ENCODE results near the gene HSPA1B.

Gene HSPA1B

DNA sequence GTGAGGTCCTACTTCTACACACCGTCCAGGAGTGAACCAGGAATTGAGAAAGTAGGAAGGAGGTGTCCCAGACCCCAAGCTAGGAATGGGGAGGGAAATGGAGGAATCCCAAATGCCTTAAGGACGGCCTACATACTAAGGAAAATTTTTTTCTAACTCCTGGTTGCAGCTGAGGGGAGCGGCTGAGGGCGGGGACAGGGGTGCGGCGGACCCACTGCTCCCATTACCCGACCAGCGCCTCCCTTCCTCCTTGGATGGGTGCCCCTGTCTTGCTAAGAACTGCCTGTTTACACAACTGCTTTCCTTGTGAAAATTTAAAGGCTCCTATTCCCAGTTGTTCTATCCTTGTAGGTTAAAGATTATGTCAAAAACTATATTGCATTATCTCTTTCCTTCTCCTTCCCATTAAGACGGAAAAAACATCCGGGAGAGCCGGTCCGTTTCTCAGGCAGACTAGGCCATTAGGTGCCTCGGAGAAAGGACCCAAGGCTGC, 699 bp upstream of the HSPA1B start (continued):
- TF ChIP-seq OSR2 (tag by site-specific recombination; IDR thresholded peaks at IDR 0.05): 0 out of 2 replicates have a peak, but pooled peaks have one; percentile 14
- TF ChIP-seq, protein P1, sequence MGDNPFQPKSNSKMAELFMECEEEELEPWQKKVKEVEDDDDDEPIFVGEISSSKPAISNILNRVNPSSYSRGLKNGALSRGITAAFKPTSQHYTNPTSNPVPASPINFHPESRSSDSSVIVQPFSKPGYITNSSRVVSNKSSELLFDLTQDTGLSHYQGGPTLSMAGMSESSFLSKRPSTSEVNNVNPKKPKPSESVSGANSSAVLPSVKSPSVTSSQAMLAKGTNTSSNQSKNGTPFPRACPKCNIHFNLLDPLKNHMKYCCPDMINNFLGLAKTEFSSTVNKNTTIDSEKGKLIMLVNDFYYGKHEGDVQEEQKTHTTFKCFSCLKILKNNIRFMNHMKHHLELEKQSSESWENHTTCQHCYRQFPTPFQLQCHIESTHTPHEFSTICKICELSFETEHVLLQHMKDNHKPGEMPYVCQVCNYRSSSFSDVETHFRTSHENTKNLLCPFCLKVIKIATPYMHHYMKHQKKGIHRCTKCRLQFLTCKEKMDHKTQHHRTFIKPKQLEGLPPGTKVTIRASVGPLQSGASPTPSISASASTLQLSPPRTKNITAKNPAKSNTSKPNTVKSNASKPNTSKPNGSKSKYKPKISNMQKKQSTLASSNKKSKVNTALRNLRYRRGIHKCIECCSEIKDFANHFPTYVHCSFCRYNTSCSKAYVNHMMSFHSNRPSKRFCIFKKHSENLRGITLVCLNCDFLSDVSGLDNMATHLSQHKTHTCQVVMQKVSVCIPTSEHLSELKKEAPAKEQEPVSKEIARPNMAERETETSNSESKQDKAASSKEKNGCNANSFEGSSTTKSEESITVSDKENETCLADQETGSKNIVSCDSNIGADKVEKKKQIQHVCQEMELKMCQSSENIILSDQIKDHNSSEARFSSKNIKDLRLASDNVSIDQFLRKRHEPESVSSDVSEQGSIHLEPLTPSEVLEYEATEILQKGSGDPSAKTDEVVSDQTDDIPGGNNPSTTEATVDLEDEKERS (tag by site-specific recombination; IDR thresholded peaks at IDR 0.05): no peak
- TF ChIP-seq, protein P2, sequence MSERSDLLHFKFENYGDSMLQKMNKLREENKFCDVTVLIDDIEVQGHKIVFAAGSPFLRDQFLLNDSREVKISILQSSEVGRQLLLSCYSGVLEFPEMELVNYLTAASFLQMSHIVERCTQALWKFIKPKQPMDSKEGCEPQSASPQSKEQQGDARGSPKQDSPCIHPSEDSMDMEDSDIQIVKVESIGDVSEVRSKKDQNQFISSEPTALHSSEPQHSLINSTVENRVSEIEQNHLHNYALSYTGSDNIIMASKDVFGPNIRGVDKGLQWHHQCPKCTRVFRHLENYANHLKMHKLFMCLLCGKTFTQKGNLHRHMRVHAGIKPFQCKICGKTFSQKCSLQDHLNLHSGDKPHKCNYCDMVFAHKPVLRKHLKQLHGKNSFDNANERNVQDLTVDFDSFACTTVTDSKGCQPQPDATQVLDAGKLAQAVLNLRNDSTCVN (tag by site-specific recombination; optimal IDR thresholded peaks at IDR 0.05): no peak
- no peak for TF ChIP-seq ZNF433 (tag by site-specific recombination; IDR thresholded peaks at IDR 0.05; ENCODE audit: low read depth)
- no peak for TF ChIP-seq ZNF350 (tag by site-specific recombination; IDR thresholded peaks at IDR 0.05)
- no peak for TF ChIP-seq ZNF664 (tag by site-specific recombination; IDR thresholded peaks at IDR 0.05)
- no peak for TF ChIP-seq SP2 (tag by site-specific recombination; IDR thresholded peaks at IDR 0.05)
- peak; percentile 56; the same call in 1 of the 2 replicates for TF ChIP-seq ZSCAN30 (tag by site-specific recombination; IDR thresholded peaks at IDR 0.05)
- peak; percentile 41; the same call in 1 of the 2 replicates for TF ChIP-seq ZNF391 (tag by site-specific recombination; IDR thresholded peaks at IDR 0.05; ENCODE audit: borderline replicate concordance, low read depth)
- peak; percentile 3; the same call in 1 of the 2 replicates for TF ChIP-seq ZNF654 (tag by site-specific recombination; IDR thresholded peaks at IDR 0.05; ENCODE audit: low read depth)
- TF ChIP-seq ZNF610 (tag by site-specific recombination; IDR thresholded peaks at IDR 0.05; ENCODE audit: borderline replicate concordance): peak; percentile 97
- TF ChIP-seq ZNF146 (tag by site-specific recombination; IDR thresholded peaks at IDR 0.05): no peak
- no peak for TF ChIP-seq ZNF274 (IDR thresholded peaks at IDR 0.05; ENCODE audit: low read length)
- TF ChIP-seq ZNF274 (tag by site-specific recombination; IDR thresholded peaks at IDR 0.05; ENCODE audit: borderline replicate concordance): no peak
- TF ChIP-seq, protein P3, sequence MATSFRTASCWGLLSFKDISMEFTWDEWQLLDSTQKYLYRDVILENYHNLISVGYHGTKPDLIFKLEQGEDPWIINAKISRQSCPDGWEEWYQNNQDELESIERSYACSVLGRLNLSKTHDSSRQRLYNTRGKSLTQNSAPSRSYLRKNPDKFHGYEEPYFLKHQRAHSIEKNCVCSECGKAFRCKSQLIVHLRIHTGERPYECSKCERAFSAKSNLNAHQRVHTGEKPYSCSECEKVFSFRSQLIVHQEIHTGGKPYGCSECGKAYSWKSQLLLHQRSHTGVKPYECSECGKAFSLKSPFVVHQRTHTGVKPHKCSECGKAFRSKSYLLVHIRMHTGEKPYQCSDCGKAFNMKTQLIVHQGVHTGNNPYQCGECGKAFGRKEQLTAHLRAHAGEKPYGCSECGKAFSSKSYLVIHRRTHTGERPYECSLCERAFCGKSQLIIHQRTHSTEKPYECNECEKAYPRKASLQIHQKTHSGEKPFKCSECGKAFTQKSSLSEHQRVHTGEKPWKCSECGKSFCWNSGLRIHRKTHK (tag by site-specific recombination; IDR thresholded peaks at IDR 0.05): no peak
- TF ChIP-seq ZNF292 (tag by site-specific recombination; IDR thresholded peaks at IDR 0.05; ENCODE audit: borderline replicate concordance, low read depth): no peak
- TF ChIP-seq, protein P4, sequence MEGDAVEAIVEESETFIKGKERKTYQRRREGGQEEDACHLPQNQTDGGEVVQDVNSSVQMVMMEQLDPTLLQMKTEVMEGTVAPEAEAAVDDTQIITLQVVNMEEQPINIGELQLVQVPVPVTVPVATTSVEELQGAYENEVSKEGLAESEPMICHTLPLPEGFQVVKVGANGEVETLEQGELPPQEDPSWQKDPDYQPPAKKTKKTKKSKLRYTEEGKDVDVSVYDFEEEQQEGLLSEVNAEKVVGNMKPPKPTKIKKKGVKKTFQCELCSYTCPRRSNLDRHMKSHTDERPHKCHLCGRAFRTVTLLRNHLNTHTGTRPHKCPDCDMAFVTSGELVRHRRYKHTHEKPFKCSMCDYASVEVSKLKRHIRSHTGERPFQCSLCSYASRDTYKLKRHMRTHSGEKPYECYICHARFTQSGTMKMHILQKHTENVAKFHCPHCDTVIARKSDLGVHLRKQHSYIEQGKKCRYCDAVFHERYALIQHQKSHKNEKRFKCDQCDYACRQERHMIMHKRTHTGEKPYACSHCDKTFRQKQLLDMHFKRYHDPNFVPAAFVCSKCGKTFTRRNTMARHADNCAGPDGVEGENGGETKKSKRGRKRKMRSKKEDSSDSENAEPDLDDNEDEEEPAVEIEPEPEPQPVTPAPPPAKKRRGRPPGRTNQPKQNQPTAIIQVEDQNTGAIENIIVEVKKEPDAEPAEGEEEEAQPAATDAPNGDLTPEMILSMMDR (tag by site-specific recombination; IDR thresholded peaks at IDR 0.05): peak; percentile 18; the same call in 1 of the 2 replicates
- TF ChIP-seq KLF10 (tag by site-specific recombination; IDR thresholded peaks at IDR 0.05): peak; percentile 96
- TF ChIP-seq, protein P5, sequence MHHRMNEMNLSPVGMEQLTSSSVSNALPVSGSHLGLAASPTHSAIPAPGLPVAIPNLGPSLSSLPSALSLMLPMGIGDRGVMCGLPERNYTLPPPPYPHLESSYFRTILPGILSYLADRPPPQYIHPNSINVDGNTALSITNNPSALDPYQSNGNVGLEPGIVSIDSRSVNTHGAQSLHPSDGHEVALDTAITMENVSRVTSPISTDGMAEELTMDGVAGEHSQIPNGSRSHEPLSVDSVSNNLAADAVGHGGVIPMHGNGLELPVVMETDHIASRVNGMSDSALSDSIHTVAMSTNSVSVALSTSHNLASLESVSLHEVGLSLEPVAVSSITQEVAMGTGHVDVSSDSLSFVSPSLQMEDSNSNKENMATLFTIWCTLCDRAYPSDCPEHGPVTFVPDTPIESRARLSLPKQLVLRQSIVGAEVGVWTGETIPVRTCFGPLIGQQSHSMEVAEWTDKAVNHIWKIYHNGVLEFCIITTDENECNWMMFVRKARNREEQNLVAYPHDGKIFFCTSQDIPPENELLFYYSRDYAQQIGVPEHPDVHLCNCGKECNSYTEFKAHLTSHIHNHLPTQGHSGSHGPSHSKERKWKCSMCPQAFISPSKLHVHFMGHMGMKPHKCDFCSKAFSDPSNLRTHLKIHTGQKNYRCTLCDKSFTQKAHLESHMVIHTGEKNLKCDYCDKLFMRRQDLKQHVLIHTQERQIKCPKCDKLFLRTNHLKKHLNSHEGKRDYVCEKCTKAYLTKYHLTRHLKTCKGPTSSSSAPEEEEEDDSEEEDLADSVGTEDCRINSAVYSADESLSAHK (tag by site-specific recombination; IDR thresholded peaks at IDR 0.05): 0 out of 2 replicates have a peak, but pooled peaks have one; percentile 19
- TF ChIP-seq, protein P6, sequence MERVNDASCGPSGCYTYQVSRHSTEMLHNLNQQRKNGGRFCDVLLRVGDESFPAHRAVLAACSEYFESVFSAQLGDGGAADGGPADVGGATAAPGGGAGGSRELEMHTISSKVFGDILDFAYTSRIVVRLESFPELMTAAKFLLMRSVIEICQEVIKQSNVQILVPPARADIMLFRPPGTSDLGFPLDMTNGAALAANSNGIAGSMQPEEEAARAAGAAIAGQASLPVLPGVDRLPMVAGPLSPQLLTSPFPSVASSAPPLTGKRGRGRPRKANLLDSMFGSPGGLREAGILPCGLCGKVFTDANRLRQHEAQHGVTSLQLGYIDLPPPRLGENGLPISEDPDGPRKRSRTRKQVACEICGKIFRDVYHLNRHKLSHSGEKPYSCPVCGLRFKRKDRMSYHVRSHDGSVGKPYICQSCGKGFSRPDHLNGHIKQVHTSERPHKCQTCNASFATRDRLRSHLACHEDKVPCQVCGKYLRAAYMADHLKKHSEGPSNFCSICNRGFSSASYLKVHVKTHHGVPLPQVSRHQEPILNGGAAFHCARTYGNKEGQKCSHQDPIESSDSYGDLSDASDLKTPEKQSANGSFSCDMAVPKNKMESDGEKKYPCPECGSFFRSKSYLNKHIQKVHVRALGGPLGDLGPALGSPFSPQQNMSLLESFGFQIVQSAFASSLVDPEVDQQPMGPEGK (tag by site-specific recombination; IDR thresholded peaks at IDR 0.05): no peak
- TF ChIP-seq ZNF521 (tag by site-specific recombination; IDR thresholded peaks at IDR 0.05): no peak
- TF ChIP-seq, protein P7, sequence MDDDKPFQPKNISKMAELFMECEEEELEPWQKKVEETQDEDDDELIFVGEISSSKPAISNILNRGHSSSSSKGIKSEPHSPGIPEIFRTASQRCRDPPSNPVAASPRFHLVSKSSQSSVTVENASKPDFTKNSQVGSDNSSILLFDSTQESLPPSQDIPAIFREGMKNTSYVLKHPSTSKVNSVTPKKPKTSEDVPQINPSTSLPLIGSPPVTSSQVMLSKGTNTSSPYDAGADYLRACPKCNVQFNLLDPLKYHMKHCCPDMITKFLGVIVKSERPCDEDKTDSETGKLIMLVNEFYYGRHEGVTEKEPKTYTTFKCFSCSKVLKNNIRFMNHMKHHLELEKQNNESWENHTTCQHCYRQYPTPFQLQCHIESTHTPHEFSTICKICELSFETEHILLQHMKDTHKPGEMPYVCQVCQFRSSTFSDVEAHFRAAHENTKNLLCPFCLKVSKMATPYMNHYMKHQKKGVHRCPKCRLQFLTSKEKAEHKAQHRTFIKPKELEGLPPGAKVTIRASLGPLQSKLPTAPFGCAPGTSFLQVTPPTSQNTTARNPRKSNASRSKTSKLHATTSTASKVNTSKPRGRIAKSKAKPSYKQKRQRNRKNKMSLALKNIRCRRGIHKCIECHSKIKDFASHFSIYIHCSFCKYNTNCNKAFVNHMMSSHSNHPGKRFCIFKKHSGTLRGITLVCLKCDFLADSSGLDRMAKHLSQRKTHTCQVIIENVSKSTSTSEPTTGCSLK (tag by site-specific recombination; IDR thresholded peaks at IDR 0.05): no peak
- peak; percentile 81 for TF ChIP-seq ZFP69B (tag by site-specific recombination; IDR thresholded peaks at IDR 0.05)
- TF ChIP-seq ZXDB (tag by site-specific recombination; IDR thresholded peaks at IDR 0.05): peak; percentile 57
